Fibroblast of mammary gland (primary cell): ENCODE measurements around the gene EZH1.
"Not testable (repeated sequence)": the region's sequence is repeated elsewhere in the genome, so short reads cannot be mapped to it uniquely, and the experiment has no call there.

ENCODE experiments used
- DNase-seq: peaks from one replicate; pipeline ENCODE4 v3.0.0-alpha.2; 2010; ENCODE audit warnings: low read depth
- H3K4me3 ChIP-seq: 2 replicates; pipeline ENCODE4 v1.5.1; 2011; ENCODE audit warnings: low read depth, mild to moderate bottlenecking, low read length, moderate library complexity; ENCODE audit not compliant: control insufficient read depth
- CTCF ChIP-seq: conservative IDR thresholded peaks from 2 replicates; pipeline ENCODE4 v1.5.1; 2011; ENCODE audit warnings: low read depth, low read length, inconsistent platforms; ENCODE audit not compliant: control insufficient read depth, insufficient read depth

Gene EZH1

DNA sequence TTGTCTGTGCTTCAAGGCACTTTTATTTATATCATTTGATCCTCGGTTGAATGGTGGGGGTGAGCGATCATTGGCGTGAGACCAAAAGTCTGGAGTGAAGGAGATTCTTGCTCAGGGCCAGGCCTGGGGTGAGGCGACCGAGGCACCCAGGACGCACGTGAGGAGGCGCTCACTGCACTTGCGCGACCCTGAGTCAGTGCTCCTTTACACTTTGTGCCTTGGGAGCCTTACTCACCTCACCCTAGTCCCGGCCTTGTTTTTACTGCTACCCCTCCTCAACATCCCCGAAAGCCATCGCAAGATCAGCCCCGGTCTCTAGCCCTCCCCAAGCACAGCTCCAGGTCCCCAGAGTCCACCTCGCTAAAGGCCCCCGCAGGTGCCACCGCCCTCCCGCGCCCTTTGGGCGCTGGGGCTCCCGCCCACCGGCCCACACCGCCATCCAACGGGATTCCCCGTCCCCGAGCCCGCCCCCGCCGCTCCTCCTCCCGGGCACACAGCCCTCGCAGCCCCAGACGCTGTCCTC is 496 bp downstream of the EZH1 start:
- no peak for TF ChIP-seq CTCF
- peak; percentile 72 for DNase-seq
- H3K4me3 ChIP-seq = peak overlapping the region; percentile 78

DNA sequence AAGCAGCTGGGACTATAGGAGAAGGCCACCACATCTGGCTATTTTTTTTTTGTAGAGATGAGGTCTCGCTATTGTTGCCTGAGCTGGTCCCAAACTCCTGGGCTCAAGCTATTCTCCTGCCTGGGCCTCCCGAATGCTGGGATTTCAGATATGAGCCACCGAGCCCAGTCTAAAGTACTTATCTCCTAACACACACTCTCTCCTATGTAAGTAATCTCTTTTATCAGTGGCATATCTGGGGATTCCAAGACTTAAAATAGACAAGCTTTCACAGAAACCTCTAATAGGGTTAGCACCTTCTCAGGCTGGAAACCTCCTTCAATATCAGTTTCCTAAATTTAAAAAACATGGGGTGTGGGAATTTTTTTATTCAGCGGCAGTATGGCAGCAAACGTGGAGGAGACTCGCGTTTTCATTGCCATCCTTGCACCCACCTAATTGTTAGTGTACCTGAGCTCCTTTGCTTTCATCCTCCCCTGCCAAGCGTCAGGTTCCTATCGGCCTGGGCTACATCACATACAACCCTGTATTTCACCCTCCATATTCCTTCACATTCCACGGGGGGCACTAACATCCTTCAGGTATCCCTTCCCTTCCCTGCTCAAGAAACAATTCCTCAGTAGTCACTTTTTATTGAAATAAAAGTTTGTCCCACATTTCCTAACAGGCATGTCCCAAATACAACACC is 1.1 kb downstream of the EZH1 start:
- peak; percentile 16 for TF ChIP-seq CTCF
- H3K4me3 ChIP-seq = peak overlapping the region; percentile 78
- DNase-seq = no peak

- H3K4me3 ChIP-seq, DNase-seq: not testable (repeated sequence)
These were observed 1.9 kb downstream of the EZH1 start for GRCh38 chr17:42742916-42743315.

GRCh38 chr17:42740699-42741098 is 4.1 kb downstream of the EZH1 start:
- no peak for TF ChIP-seq CTCF
- DNase-seq = no peak
- H3K4me3 ChIP-seq = no peak overlapping the region

DNA sequence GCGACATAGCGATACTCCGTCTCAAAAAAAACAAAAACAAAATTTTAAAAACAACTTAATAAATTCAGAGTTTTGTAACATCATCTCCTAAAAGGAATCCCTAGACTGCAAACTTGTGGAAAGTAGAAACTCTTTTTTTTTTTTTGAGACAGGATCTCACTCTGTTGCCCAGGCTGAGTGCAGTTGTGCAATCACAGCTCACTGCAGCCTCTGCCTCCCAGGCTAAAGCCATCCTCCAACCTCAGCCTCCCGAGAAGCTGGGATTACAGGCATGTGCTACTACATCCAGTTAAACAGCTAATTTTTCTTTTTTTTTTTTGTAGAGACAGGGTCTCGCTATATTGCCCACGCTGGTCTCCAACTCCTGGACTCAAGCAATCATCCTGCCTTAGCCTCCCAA is 19.7 kb downstream of the EZH1 start:
- no peak for DNase-seq
- no peak overlapping the region for H3K4me3 ChIP-seq
- no peak for TF ChIP-seq CTCF

- H3K4me3 ChIP-seq = no peak overlapping the region
- no peak for TF ChIP-seq CTCF
- DNase-seq = no peak
These were observed 21.2 kb downstream of the EZH1 start for GRCh38 chr17:42723636-42724035.

DNA sequence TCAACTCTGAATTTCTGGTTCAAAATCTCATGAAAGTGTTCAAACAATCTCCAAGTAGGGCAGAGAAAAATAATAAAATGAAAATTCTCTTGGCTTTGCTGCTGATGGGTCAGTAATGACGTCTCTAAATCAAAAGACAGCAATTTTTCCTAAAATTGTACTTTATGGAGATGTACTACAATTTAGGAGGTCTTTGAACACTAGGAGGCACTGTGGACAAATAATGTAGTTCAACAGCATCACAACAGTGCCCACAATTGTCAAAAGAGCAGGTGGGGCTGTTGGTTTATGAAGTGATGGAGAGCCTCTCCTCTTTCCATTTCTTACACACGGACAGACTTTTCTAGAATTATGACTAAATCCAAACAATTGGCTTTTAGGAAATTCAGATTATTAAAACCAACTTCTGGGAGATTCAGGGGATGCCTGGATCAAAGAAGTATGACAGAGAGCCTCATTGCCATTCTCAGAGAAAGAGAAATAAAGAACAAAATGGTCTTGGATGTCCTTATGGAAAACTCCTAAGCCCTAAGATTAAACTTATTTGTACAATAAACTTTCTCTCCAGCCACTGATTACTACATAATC is 23.8 kb downstream of the EZH1 start:
- no peak overlapping the region for H3K4me3 ChIP-seq
- peak; percentile 72 for TF ChIP-seq CTCF
- peak; percentile 76 for DNase-seq
